GM19372 (cell line): ENCODE measurements around the gene MAPK7.

ENCODE experiments used
- ATAC-seq: cut with Tn5 transposase; IDR thresholded peaks from one replicate; pipeline ENCODE4 v1.9.1; 2021; ENCODE audit warnings: mild to moderate bottlenecking, low read depth, moderate library complexity; ENCODE audit not compliant: unreplicated experiment

MAPK7 gene

DNA sequence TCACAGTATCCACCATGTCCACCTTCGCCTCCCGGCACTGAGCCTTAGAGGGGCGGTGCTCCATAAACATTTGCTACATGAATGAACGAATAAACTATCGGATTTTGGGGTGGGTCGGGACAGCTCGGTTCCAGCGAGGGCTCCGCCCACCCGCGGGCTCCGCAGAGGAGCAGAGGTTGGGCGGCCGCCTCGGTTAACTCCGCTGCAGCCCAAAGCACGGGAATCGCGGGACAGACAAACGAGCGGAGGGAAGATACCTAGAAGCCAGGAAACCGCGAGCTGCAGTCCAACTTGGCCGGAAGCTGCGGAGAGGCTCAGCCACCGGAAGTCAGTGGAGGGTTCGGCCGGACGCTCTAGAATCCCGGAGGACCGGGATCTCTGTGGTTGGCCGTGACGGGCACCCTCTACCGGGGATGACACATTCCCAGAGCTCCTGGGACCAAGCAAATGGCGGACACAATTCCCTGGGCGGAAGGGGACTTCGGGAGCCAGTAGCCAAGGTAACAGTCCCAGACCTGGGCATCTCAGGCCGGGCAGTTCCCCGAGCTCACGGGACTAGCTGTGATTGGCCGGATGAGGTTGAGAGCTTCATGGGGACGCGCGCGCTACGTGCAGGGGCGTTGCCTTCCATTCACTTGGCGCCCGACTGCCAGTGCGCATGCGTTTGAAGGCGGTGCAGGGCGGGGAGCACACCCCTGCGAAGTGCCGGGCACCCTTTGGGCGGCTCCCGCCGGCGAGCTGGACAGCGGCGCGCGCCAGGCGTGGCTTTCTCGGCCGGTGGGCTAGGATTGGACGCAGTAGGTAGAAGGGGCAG, 489 bp upstream of the MAPK7 start:
- ATAC-seq: peak; percentile 93

- ATAC-seq: no peak
Observed at GRCh38 chr17:19379361-19380065, 1.2 kb downstream of the MAPK7 start.

- ATAC-seq: no peak
Observed at GRCh38 chr17:19380481-19381301, 2.4 kb downstream of the MAPK7 start.

DNA sequence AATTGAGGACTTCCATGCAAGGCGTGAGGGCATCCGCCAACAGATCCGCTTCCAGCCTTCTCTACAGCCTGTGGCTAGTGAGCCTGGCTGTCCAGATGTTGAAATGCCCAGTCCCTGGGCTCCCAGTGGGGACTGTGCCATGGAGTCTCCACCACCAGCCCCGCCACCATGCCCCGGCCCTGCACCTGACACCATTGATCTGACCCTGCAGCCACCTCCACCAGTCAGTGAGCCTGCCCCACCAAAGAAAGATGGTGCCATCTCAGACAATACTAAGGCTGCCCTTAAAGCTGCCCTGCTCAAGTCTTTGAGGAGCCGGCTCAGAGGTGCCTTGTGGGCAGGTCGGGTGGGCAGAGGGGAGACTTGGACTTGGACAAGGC, 3.1 kb downstream of the MAPK7 start:
- ATAC-seq: no peak

- no peak for ATAC-seq
Observed at GRCh38 chr17:19381741-19382444, 3.6 kb downstream of the MAPK7 start.

GRCh38 chr17:19382531-19383444, 4.5 kb downstream of the MAPK7 start:
- no peak for ATAC-seq

DNA sequence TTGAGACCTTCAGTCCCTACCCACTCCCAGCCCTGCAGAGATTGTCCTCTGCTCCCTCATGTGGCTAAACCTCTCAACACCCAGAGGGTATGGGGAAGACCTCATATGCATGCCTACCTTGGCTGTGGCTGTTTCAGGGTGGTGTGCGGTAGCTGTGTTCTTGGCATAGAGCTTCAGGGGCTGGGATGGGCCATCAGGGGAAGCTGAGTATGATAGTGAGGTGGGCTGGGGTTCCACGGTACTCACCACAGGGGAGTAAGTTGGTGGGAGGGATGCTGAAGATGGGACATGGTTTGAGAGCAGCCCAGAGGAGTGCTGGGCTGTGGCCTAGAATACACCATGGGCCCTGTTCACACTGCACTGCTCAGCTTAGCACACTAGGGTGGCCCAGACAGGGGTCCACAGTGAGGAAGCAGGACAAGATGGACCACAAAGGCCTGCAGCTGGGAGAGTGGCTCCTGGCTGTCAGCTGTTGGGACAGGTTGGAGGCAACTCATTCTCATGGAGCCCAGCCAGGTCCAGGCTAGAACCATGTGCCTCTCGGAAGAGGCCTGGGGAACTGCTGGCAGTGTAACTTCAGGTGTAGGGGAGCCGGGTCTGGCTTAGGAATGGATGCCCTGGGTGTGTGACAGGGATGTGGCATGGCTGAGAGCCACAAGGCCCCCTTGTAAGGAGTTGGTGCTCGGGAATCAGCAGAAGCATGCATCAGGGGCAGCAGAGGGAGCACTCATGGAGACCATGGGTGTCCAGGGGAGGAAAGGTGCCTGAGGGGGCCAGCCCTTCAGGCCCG, 5.6 kb downstream of the MAPK7 start:
- no peak for ATAC-seq

GRCh38 chr17:19384723-19385391, 6.6 kb downstream of the MAPK7 start:
- ATAC-seq: no peak

DNA sequence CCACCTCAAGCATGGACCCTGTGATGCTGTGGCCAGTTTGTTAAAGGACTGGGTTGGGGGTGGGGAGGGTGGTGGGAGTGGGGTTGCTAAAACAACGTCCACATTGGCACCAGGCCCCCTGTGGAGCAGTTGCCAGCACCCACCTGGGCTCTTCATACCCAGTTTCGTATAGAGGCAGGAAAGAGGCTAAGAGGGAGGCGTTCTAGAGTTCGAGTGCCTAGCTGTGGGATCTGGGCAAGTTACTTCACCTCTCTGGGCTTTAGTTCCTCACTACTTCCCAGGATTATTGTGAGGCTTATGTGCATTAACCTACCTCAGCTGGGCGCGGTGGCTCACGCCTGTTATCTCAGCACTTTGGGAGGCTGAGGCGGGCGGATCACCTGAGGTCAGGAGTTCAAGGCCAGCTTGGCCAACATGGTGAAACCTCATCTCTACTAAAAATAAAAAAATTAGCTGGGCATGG, 7.3 kb downstream of the MAPK7 start:
- no peak for ATAC-seq

GRCh38 chr17:19386051-19386929, 8.0 kb downstream of the MAPK7 start:
- no peak for ATAC-seq

- no peak for ATAC-seq
Observed at GRCh38 chr17:19386974-19387920, 8.9 kb downstream of the MAPK7 start, which contains the start of gene MFAP4. Gene MFAP4, minus strand, starts transcription at chr17:19387190. Its CDS starts 35 bp downstream, at chr17:19387155.

DNA sequence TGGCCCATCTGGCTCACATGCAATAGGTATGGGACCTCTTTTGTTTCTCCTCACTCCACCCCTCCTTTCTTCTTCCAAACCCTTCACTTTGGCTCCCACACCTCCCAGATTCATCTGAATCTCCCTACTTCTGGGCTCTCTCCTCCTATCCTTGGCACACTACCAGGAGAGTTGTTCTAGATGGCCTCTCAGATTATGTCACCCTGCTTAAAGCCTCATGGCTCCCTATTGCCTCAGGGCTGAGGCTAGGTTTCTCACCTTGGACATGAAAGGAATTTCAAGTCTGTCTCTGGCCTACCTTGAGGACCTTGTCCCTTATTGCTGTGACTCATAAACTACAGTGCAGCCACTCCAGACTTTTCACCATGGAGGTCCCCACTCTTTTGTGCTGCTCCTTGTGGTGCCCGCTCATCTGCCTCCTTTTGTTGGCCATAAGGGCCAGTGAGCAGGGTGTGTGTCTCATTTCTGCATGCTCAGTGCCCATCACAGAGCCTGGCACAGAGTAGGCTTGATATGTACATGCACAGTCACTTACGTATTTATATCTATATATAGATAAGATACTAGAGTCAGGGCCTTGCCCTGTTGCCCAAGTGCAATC, 9.7 kb downstream of the MAPK7 start:
- no peak for ATAC-seq

DNA sequence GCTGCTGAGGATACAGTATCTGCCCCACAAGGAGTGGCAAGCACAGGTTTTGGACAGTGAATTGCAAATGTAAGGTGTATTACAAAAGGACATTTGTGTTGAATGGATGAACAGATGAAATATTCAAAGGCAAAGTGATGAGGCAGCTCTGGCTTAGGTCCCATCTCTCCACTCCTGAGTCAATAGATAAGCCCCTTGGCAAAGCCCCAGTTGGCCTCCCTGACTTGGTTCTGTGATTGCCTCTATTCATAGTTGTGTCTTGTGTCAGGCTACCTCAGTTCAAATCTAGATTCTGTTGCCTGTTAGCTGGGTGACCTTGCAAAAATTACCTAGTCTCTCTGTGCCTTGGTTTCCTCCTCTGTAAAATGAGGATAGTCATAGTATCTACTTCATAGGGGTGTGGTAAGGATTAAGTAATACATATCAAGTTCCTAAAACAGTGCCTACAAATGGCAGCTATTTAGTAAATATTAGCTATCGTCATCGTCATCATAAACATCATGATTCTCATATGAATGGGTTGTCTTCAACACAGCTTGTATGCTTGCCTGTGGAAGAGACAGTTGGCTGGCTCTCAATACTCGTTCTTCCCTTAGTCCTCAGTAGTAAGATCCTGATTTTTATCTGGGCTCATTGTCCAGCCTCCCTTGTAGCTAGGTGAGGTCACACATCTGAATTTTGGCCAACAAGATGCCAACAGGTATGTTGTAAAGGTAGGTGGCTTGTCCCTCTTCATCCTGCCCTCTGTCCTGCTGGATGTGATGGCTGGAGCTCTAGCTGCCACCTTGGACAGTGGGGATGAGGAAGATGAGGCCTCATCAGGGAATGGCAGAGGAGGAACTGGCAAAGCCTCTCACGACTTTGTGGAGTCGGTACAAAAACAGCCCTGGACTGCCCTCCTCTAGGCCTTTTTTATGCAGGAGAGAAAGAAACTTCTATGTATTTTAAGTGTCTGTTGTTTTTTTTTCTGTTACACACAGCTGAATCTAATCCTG, 10.8 kb downstream of the MAPK7 start:
- ATAC-seq: no peak

DNA sequence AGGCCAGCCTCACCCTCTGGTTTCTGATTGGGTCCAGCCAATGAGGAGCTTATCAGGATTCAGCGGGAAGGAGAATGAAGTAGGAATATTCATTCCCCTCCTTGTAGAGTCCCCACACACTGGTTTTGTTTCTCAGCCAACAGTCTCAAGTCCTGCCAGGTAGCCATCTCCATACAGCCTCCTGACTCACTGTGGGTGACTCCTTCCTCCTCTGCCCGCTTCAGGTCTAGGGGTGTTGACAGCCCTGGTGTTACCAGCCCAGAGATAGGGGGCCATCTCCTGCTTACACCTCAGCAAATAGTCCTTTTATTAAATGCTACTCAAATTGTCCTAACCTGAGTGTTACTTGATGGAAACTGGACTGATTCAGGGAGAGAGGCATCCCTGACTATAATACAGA, 12.7 kb downstream of the MAPK7 start:
- ATAC-seq: no peak
